Suppressor macrophage treated with lipopolysaccharide for 4 hours (primary cell): Measurements from ENCODE around the gene ATP5F1B.
A peak's percentile ranks its signal among the peaks of the same experiment; 100 is the strongest.
"Not testable (repeated sequence)": the region's sequence is repeated elsewhere in the genome, so short reads cannot be mapped to it uniquely, and the experiment has no call there.

Source experiments
- DNase-seq: peaks from one replicate; pipeline ENCODE4 v3.0.0-alpha.2; 2020

ATP5F1B gene

GRCh38 chr12:56645717-56646446 lies at the start of gene ATP5F1B:
TSS of gene ATP5F1B (minus strand) at chr12:56645984. CDS start at chr12:56645963, 21 bp downstream.
- DNase-seq = peak; percentile 98

- no peak for DNase-seq
Observed at GRCh38 chr12:56694161-56694560, 48.4 kb upstream of the ATP5F1B start.

- no peak for DNase-seq
Observed at GRCh38 chr12:56688846-56689109, 43.0 kb upstream of the ATP5F1B start.

GRCh38 chr12:56688129-56688845 lies 42.5 kb upstream of the ATP5F1B start, which contains the start of gene PTGES3:
TSS of gene PTGES3 (minus strand) at chr12:56688284. CDS start at chr12:56687999, 285 bp downstream.
- peak; percentile 99 for DNase-seq

GRCh38 chr12:56687223-56688128 lies 41.7 kb upstream of the ATP5F1B start:
- DNase-seq = peak; percentile 58

- DNase-seq = no peak
Observed at GRCh38 chr12:56684745-56685359, 39.1 kb upstream of the ATP5F1B start.

- DNase-seq = no peak
Observed at GRCh38 chr12:56682323-56682722, 36.5 kb upstream of the ATP5F1B start.

- DNase-seq = no peak
Observed at GRCh38 chr12:56679883-56680575, 34.2 kb upstream of the ATP5F1B start.

- no peak for DNase-seq
Observed at GRCh38 chr12:56678852-56679251, 33.1 kb upstream of the ATP5F1B start.

GRCh38 chr12:56677680-56678079 lies 31.9 kb upstream of the ATP5F1B start:
- no peak for DNase-seq

GRCh38 chr12:56676851-56677580 lies 31.2 kb upstream of the ATP5F1B start:
- DNase-seq = no peak

- no peak for DNase-seq
Observed at GRCh38 chr12:56671608-56672007, 25.8 kb upstream of the ATP5F1B start.

GRCh38 chr12:56670836-56671235 lies 25.1 kb upstream of the ATP5F1B start:
- no peak for DNase-seq

GRCh38 chr12:56668197-56668457 lies 22.3 kb upstream of the ATP5F1B start:
- DNase-seq = no peak

GRCh38 chr12:56661979-56662638 lies 16.3 kb upstream of the ATP5F1B start:
- DNase-seq = no peak

- DNase-seq = no peak
Observed at GRCh38 chr12:56661560-56661959, 15.8 kb upstream of the ATP5F1B start.

GRCh38 chr12:56658921-56659320 lies 13.1 kb upstream of the ATP5F1B start:
- DNase-seq = peak; percentile 46

- no peak for DNase-seq
Observed at GRCh38 chr12:56657416-56658379, 11.9 kb upstream of the ATP5F1B start.

GRCh38 chr12:56653781-56654180 lies 8.0 kb upstream of the ATP5F1B start:
- not testable (repeated sequence) for DNase-seq

GRCh38 chr12:56648023-56648422 lies 2.2 kb upstream of the ATP5F1B start:
- not testable (repeated sequence) for DNase-seq
